HL-60/S4 treated with phorbol 12-myristate 13-acetate at 8.2 ng/mL for 4 days and 3 days (cell line): Measurements from ENCODE around the gene SPTBN1.

Source experiments
- in situ Hi-C: fragments of 300-500 bp; cut with MboI; formaldehyde crosslinking; loops from 2 replicates; pipeline ENCODE4 v1.15.0; 2022; ENCODE audit warnings: low sequenced_read_pairs

SPTBN1 gene

DNA sequence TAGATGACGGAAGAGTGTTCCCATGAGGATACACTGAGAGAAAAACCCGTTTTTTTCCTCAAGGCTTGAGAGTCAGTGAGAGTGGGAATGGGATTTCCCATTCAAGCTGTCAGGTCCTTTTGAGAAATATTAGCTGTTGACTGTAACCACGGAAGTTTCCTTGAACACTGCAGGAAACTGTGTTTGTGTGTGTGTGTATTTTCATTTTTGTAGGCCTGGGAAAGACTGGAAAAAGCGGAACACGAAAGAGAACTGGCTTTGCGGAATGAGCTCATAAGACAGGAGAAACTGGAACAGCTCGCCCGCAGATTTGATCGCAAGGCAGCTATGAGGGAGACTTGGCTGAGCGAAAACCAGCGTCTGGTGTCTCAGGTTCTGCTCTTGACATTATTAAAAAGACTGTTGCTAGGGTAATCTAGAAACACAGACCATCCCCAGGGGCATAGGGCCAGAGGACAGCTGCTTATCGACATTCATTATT lies 168.5 kb downstream of the SPTBN1 start:
- in situ Hi-C loops: no loop called here

DNA sequence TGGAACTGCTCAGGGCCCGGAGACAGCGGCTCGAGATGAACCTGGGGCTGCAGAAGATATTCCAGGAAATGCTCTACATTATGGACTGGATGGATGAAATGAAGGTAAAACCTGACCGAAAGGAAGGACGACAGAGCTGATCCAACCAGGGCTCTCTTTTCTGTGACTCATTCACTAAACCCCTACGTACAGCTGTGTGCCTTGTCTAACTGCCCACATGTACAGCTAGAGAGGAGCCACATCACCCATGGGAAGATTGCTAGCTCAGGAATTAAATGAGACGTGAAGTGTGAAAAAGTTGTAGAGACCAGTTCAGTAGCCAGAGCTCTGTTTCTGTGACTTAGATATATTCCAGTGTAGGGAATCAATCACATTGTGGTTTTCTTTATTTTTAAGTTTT lies 170.0 kb downstream of the SPTBN1 start:
- in situ Hi-C loops: no loop called here

DNA sequence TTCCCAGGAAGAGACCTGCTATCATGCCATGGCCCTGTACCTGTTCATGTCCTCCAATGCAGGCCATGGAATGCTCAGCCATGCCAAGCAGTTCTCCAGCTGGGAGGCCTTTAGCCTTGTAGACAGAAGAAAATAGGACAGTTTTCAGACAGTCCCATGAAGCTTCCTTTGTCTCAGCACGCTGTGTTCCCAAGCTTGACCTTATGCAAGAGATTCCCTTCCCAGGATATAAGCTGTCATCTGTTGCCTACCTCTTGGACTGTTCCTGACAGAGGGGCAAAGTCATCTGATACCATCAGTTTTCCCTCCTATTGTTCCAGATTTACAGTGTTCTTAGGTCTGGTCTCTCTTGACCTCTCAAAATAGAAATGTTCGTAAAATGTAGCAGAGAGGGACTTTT lies 170.8 kb downstream of the SPTBN1 start:
- in situ Hi-C loops: no loop called here

DNA sequence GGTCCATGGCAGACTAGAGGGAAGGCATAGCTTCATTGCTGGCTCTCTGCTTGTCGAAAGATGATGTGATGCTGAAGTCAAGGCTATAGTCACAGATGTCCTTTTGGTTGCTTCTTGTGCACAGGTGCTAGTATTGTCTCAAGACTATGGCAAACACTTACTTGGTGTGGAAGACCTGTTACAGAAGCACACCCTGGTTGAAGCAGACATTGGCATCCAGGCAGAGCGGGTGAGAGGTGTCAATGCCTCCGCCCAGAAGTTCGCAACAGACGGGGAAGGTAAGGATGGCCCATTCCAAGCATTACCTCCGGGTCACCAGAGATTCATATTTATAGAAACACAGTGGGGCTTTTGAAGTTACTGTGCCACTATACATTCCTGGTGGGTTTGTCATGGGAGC lies 171.8 kb downstream of the SPTBN1 start:
- in situ Hi-C loops: no loop called here

- in situ Hi-C loops: no loop called here
Measured at GRCh38 chr2:54628418-54628817, 172.3 kb downstream of the SPTBN1 start.

GRCh38 chr2:54628957-54629356 lies 172.8 kb downstream of the SPTBN1 start:
- in situ Hi-C loops: no loop called here

- in situ Hi-C loops: no loop called here
Measured at GRCh38 chr2:54629390-54629789, 173.3 kb downstream of the SPTBN1 start.

DNA sequence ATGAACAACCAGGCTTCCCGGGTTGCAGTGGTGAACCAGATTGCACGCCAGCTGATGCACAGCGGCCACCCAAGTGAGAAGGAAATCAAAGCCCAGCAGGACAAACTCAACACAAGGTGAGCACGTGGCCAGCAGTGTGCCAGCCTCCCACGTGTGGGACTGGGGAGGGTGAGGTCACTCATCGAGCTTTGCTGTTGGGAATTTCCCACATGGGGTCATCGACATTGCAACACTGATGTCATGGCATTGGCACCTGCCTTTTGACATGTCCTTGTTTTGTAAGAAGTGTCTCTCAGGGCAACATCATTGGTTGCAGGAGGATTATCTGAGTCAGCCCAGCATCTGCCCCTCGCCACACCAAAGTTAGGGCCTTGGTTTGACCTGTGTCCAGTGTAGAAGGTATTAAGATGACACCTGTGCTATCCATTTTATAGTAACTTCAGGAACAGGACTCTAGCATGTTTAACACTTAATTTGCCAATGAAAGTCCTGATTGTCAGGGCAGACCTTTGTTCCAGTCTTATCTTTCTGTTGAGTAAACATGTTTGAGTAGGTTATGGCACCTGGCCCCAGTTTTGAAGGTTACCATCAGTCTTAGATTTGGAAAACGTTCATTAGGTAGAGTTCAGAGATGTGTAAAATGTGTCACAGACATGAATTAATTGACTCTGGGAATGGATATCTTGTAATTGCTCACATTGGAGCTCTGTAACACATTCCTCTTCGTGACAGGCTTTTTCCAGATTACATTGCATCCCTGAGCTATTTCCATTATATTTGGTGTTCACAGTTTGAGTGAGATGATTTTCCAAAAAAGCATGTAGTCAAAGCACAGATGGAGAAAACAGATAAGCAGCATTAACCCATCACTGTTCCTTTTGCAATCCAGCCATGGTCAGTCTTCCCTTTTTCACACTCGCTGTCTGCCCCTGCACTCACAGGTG lies 174.1 kb downstream of the SPTBN1 start:
- in situ Hi-C loops: no loop called here

- in situ Hi-C loops: no loop called here
Measured at GRCh38 chr2:54630858-54631497, 174.9 kb downstream of the SPTBN1 start.

DNA sequence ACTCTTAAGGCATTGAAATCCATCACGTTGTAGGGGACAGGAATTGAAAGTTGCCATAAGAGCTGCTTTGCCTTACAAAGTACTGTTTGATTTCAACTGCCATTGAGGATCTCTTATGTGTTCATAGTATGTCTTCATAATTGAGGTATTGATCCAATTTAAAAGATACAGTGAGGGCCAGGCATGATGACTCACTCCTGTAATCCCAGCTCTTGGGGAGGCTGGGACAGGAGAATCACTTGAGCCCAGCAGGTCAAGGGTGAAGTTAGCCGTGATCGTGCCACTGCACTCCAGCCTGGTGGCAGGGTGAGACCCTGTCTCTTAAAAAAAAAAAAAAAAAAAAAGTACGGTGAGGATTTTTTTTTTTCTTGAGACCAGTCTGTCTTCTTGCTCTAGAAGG lies 175.6 kb downstream of the SPTBN1 start:
- in situ Hi-C loops: no loop called here

GRCh38 chr2:54632733-54633692 lies 176.9 kb downstream of the SPTBN1 start:
- in situ Hi-C loops: no loop called here

- in situ Hi-C loops: no loop called here
Measured at GRCh38 chr2:54634021-54634420, 177.9 kb downstream of the SPTBN1 start.

DNA sequence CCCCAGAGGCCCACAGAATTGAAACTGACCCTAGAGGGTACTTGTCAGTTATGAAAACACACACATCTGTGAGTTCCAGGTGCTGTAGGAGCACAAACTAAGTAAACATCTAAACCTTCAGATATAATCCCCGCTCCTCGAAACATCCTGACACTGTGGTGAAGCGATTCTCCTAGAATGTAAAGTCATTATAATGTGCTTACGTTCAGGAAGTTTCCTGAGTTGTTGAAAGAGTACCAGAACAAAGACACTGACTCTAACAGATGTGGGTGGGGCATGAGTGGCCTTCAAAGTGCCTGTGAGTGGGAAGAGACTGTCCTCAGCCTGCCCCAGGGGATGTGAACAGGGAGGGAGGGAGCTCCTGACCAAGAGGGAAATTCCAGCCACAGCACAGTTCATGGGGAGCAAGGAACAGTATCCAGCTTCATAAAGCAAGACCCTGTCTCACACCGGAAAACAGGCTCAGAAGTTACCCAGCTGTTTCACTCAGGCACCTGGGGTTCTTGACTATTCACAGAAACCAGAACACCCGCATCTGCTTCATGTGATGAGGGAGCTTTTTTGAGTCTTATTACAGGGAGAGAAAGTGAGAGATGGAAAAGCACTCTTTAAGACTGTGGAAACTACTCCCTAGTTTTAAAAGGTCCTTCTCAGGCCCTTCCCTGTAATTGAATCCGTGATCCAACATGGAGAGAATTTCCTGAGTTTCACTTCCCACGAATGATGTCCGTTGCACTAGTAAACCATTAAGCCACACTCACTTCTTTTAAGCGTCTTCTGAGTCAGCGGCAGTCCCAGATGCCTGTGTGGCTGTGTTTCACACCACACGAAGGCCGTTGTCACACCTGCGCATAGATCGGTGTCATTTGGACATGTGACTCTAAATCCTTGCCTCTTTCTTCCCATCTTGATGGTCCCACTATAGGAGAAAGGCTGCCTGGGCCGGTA lies 178.7 kb downstream of the SPTBN1 start:
- in situ Hi-C loops: no loop called here

- in situ Hi-C loops: no loop called here
Measured at GRCh38 chr2:54635554-54636152, 179.5 kb downstream of the SPTBN1 start.

GRCh38 chr2:54636415-54637139 lies 180.4 kb downstream of the SPTBN1 start:
- in situ Hi-C loops: no loop called here

DNA sequence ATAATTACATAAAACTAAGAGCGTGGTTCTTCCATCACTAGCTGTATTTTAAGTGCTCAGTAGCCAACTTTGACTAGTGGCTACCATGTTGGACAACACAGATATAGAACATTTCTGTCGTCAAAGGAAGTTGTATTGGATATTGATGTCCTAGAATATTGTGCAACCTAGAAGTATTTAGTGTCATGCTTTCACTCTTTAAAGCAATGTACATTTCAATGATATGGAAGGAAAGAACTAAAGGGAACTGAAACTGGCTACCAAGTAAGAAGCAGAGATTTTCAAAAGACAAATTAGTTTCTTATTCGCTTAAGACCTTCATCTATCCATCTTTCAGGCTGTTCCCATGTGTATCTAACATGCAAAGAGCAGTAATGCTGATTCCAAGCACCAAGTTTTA lies 182.0 kb downstream of the SPTBN1 start:
- in situ Hi-C loops: no loop called here

GRCh38 chr2:54638774-54639187 lies 182.7 kb downstream of the SPTBN1 start:
- in situ Hi-C loops: no loop called here

- in situ Hi-C loops: no loop called here
Measured at GRCh38 chr2:54639609-54640008, 183.5 kb downstream of the SPTBN1 start.
